HG03095 (cell line): Measurements from ENCODE around the gene SPATA13.
"Not testable (repeated sequence)": the region's sequence is repeated elsewhere in the genome, so short reads cannot be mapped to it uniquely, and the experiment has no call there.

ENCODE experiments used
- ATAC-seq: cut with Tn5 transposase; IDR thresholded peaks from one replicate; pipeline ENCODE4 v1.9.1; 2021; ENCODE audit warnings: moderate library complexity; ENCODE audit not compliant: unreplicated experiment

Gene SPATA13

GRCh38 chr13:24160458-24161009, at the start of gene SPATA13:
SPATA13 (plus strand) TSS chr13:24160720; CDS start chr13:24222930, 62,210 bp downstream.
- peak; percentile 70 for ATAC-seq

- no peak for ATAC-seq
Measured at GRCh38 chr13:24112791-24113190, 47.7 kb upstream of the SPATA13 start.

DNA sequence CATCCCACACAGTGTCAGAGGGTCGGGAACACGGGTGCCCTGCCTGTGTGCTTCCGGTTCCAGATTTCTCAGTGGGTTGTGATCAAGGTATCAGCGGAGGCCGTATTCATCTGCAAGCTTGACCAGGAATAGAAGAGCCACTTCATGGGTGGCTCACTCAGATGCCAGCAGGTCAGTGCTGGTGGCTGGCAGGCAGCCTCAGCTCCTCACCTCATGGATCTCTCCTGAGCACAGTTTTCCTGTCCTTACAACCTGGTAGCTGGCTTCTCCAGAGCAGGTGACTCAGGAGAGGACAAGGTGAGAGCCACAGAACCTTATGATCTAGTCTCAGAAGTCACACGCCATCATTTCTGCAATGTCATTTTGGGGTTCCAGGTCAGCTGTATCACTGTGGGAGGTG, 44.8 kb upstream of the SPATA13 start:
- no peak for ATAC-seq

- no peak for ATAC-seq
Measured at GRCh38 chr13:24116131-24116530, 44.4 kb upstream of the SPATA13 start.

DNA sequence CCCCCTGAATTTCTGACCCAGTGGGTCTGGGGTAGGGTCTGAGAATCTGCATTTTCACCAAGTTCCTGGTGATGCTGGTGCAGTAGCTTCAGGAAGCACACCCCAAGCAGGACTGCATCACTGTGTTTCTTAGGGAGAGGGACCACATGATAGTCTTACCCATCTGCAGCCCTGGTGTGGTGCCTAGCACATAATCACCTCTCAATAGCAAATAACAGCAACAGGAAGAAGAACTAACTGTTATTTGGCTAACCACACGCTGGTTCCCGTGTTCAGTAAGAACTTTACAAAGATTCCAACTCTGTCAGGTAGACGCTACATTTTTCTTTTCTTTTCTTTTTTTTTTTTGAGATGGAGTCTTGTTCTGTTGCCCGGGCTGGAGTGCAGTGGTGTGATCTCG, 41.9 kb upstream of the SPATA13 start:
- no peak for ATAC-seq

GRCh38 chr13:24119626-24120508, 40.7 kb upstream of the SPATA13 start:
- ATAC-seq = no peak

DNA sequence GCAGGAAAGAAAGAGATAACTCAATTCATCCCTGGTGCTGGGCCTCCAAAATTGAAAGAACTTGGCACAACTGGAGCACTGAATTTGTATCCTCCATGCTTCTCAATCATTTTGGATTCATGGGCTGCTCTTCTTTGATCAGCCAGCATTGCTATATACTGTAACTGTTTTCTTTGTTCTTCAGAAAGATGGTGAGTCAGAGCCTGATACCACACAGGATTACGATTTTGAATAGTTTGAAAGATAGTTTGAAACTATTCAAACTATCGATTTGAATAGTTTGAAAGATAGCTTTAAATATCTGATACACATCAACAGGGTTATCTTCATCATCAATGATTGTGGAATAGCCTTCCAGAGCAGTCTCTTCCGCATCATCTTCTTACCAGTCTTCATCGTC, 38.5 kb upstream of the SPATA13 start:
- not testable (repeated sequence) for ATAC-seq

- ATAC-seq = no peak
Measured at GRCh38 chr13:24122569-24122968, 38.0 kb upstream of the SPATA13 start.

DNA sequence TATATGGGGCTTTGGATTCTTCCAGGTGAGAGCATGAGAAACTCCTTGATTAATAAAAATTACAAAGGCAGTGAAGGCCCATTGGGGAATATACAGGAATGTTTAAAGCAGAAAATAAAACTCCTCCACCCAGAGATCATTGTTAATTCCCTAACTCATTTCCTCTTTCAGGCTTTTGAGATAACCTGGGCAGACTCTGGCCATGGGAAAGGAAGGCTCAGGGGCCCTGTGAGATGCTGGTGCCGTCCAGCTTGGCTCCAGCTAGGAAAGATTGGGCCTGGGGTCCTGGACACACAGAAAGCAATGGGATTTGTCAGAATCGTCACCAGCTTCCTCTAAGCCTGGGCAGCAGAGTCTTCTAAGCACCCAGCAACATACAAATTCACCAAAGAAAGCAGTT, 36.8 kb upstream of the SPATA13 start:
- no peak for ATAC-seq

GRCh38 chr13:24124789-24125476, 35.6 kb upstream of the SPATA13 start:
- ATAC-seq = peak; percentile 79

DNA sequence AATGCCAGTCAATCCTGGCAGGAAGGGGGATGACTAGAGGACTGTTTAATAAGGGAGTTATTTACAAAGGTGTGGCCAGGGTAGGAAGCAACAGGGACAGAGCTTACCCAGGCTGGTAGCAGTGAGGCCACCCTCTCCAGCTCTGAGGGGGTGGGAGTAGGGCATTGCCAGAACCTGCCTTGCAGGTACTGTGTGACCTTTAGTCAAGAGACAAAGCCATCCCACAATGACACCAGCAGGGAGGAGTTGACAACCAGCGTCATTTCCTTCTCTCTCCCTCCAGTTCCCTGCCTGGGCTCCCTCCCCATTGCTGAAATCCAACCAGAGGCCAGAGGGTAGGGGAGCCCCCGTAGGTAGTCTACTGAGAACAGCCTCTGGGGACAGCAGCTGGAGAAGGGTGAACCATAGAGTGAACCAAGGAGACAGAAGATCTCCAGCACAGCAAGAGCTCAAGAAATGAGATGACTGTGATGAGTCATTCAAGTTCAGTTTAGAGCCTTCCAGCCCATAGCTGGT, 33.3 kb upstream of the SPATA13 start:
- ATAC-seq = peak; percentile 82

DNA sequence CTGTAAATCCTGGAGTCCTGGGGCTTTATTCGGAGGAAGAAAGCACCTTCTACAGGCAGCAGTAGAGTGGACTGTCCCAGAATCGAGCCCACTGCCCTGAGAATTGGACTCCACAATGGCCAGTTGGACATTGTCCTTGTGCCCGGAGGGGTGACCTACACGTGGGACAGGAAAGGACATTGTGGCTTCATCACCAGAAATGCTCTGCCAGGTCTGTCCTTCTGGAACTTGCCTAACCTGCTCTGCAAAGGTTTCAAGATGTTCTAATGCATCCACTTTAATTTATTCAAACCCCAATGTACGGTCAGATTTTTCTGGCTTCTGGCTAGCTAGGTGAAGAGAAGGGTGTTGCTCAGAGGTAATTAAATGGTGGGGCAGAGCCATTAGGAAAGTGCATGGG, 32.4 kb upstream of the SPATA13 start:
- ATAC-seq = no peak

DNA sequence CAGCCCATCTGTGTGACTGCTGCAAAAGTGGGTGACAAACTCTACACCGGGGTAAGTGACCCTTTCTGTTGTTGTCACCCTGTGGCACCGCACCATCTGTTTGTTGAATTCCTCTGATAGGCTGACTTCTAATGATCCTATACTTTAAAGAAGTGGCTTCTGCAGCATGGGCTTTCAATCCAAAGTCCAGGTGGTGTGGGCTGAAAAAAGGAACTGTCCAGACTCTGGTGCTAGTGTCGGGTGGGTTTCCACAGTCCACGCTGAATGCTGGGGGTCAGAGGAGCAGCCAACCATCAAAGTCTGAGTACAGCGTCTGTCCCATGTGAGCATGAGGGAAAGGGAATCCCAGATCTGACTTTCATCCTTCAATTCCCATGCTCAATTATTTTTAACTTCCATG, 31.6 kb upstream of the SPATA13 start:
- ATAC-seq = no peak

- ATAC-seq = no peak
Measured at GRCh38 chr13:24129914-24130774, 30.4 kb upstream of the SPATA13 start.

DNA sequence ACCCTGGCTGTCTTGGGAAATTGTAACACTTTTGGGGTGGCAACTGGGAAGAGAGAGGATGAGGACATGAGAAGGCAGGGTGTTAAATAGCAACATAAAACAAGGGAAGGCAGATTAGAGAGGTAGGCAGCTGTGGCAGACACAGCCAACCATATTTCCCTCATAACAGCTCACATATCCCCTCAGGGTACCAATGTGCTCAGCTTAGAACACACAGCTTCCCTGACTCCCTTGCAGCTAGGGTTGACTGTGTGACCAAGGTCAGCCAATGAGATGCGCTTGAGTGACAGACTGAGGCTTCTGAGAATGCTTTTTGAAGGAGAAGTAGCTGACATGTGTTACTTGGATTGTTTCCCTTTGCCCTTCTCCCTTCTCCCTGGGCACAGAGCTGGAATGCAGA, 28.8 kb upstream of the SPATA13 start:
- ATAC-seq = no peak

GRCh38 chr13:24133021-24133795, 27.3 kb upstream of the SPATA13 start:
- no peak for ATAC-seq

GRCh38 chr13:24134231-24134630, 26.3 kb upstream of the SPATA13 start:
- ATAC-seq = no peak

DNA sequence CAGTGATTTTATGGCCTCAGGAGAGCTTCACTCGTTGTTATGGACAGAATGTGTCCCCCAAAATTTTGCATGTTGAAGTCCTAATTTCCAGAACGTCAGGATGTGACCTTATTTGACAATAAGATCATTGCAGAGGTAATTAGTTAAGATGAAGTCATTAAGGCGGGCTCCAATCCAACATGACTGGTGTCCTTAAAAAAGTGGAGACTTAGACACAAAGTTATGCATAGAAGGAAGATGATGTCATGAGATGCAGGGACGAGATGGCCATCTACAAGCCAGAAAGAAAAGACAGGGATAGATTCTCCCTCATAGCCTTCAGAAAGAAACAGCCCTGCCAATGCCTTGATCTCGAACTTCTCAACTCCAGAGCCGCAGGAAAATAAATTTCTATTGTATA, 25.8 kb upstream of the SPATA13 start:
- ATAC-seq = no peak

GRCh38 chr13:24135674-24136300, 24.7 kb upstream of the SPATA13 start:
- no peak for ATAC-seq

GRCh38 chr13:24138911-24139310, 21.6 kb upstream of the SPATA13 start:
- ATAC-seq = no peak
